ENCODE measurements around the gene NKIRAS1.

NKIRAS1 gene

DNA sequence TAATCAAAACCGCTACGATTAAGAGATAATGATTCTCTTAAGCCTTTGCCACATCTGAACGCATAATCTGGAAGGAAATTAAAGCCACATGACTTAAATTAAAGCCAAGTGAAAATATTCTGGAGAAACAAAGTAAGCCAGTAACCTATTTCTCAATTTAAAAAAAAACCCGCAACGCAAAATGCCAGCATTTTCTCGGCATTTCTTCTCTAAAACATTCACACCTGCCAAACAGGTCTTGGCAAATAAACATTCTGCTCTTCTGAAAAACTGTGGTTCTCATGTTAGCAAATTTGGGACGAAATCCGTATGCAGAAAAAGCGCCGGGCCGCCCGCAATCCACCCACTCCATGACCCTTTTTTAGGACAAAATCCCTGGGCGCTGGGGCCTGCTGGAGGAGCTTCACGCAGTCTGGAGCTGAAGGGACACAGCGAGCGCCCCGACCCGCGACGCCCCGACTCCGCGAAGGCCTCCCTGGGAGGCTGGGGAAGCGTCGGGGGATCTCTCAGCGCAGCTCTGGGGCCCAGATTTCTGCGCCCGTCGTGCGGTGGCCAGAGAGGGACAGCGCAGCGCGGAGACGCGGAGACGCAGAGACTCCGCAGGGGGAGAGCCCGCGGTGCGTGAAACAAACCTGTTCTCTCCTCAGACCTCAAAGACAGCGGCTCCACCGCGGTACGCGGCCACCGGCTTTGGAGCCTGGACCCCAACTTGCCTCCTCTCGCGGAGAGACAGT lies 471 bp downstream of the NKIRAS1 start:
- peak overlapping the region; percentile 87 for H3K4me3 ChIP-seq (replicated peaks; ENCODE audit: insufficient read depth, low read length)
- no peaks in the 10 kb centered on the region for H3K27me3 ChIP-seq (ENCODE audit: insufficient read depth, poor library complexity, severe bottlenecking)
- no peak for TF ChIP-seq SPI1 (IDR thresholded peaks at IDR 0.05; ENCODE audit: borderline replicate concordance, low read depth)
- no peak for TF ChIP-seq GABPA (IDR thresholded peaks at IDR 0.05; ENCODE audit: low read depth)
- TF ChIP-seq, protein P1, sequence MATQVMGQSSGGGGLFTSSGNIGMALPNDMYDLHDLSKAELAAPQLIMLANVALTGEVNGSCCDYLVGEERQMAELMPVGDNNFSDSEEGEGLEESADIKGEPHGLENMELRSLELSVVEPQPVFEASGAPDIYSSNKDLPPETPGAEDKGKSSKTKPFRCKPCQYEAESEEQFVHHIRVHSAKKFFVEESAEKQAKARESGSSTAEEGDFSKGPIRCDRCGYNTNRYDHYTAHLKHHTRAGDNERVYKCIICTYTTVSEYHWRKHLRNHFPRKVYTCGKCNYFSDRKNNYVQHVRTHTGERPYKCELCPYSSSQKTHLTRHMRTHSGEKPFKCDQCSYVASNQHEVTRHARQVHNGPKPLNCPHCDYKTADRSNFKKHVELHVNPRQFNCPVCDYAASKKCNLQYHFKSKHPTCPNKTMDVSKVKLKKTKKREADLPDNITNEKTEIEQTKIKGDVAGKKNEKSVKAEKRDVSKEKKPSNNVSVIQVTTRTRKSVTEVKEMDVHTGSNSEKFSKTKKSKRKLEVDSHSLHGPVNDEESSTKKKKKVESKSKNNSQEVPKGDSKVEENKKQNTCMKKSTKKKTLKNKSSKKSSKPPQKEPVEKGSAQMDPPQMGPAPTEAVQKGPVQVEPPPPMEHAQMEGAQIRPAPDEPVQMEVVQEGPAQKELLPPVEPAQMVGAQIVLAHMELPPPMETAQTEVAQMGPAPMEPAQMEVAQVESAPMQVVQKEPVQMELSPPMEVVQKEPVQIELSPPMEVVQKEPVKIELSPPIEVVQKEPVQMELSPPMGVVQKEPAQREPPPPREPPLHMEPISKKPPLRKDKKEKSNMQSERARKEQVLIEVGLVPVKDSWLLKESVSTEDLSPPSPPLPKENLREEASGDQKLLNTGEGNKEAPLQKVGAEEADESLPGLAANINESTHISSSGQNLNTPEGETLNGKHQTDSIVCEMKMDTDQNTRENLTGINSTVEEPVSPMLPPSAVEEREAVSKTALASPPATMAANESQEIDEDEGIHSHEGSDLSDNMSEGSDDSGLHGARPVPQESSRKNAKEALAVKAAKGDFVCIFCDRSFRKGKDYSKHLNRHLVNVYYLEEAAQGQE (IDR thresholded peaks at IDR 0.05; ENCODE audit: insufficient replicate concordance, low read depth), result no peak
- no peak for TF ChIP-seq POLR2AphosphoS5 (IDR thresholded peaks at IDR 0.05; ENCODE audit: low read depth)
- TF ChIP-seq, protein P2, sequence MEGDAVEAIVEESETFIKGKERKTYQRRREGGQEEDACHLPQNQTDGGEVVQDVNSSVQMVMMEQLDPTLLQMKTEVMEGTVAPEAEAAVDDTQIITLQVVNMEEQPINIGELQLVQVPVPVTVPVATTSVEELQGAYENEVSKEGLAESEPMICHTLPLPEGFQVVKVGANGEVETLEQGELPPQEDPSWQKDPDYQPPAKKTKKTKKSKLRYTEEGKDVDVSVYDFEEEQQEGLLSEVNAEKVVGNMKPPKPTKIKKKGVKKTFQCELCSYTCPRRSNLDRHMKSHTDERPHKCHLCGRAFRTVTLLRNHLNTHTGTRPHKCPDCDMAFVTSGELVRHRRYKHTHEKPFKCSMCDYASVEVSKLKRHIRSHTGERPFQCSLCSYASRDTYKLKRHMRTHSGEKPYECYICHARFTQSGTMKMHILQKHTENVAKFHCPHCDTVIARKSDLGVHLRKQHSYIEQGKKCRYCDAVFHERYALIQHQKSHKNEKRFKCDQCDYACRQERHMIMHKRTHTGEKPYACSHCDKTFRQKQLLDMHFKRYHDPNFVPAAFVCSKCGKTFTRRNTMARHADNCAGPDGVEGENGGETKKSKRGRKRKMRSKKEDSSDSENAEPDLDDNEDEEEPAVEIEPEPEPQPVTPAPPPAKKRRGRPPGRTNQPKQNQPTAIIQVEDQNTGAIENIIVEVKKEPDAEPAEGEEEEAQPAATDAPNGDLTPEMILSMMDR (IDR thresholded peaks at IDR 0.05; ENCODE audit: insufficient read depth, low read length), result no peak
- no peak for DNase-seq (ENCODE audit: low read depth in 1 of 2, low spot score in 1 of 2)
- peak overlapping the region; percentile 93 for H3K27ac ChIP-seq (replicated peaks)

DNA sequence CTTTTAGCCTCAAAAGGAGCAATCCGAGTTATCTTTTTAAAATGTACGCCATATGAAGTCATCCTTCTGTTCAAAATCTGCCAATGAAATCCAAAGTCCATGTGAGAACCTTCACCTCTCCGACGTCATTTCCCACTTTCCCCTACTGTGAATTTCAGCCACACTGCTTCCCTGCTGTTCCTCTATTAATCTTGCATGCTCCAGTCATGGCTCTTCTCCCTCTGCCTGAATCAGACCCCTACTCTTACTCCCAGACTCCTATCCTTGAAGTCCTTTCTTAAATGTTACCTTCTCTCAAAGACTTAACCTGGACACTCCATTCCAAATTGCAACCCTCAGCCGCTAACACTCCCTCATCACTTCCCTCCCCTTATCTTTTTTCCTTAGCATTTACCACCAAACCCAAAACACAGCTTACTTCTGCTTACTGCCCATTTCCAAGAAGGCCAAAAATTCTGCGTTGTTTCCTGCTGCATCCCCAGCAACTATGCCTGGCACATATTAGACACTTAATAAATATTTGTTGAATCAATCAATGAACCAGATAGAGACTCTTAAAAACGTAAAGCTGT lies 1.2 kb downstream of the NKIRAS1 start:
- DNase-seq (ENCODE audit: low read depth in 1 of 2, low spot score in 1 of 2), result no peak
- Histone ChIP-seq H3K27ac (replicated peaks) (peak overlapping the region; percentile 93; the same call in 1 of the 2 replicates), H3K4me3 (replicated peaks; ENCODE audit: insufficient read depth, low read length) (peak overlapping the region; percentile 87), H3K27me3 (ENCODE audit: insufficient read depth, poor library complexity, severe bottlenecking) (no peaks in the 10 kb centered on the region)
- peak; percentile 46; the same call in 1 of the 2 replicates for TF ChIP-seq SPI1 (IDR thresholded peaks at IDR 0.05; ENCODE audit: borderline replicate concordance, low read depth)
- TF ChIP-seq, protein P2 (IDR thresholded peaks at IDR 0.05; ENCODE audit: insufficient read depth, low read length), result no peak

DNA sequence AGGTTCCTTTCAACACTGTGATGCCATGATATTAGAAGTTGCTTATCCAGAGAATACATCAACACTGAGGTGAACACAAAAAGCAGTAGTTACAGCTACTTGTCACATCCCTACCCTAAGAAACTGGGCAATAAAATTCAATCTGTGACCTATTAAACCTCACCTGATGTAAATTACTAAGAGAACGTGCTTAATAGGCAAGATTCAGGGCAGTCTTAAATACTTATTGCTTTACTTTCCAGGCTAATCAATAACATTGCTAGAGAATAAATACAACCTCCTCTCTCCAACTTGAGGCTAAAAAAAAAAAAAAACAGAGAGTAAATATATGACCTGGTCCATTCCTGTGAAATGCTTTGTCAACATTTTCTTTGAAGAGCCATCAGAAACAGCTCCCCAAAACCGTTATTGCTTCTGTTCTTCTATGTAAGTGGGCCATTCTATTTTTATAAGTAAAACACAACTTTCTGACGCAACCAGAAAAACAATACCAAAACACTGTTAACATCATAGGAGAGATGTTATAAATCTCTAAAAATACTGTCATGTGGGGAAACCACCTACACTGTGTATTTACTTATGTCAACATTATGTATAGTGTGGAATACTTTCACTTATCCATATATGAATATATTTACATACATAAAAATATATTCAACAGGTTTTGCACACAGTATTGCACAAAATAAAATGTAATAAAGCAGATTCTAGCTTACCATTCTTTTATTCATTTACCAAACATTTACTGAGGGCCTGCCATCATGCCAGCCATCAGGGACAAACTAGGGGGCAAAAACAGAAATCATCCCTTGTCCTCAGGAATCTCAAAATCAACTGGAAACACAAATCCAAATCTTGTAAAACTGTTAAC lies 2.7 kb downstream of the NKIRAS1 start:
- no peak overlapping the region for H3K27ac ChIP-seq (replicated peaks)
- no peak for TF ChIP-seq GABPA (IDR thresholded peaks at IDR 0.05; ENCODE audit: low read depth)
- no peak for TF ChIP-seq SPI1 (IDR thresholded peaks at IDR 0.05; ENCODE audit: borderline replicate concordance, low read depth)
- TF ChIP-seq, protein P1 (IDR thresholded peaks at IDR 0.05; ENCODE audit: insufficient replicate concordance, low read depth), result no peak
- TF ChIP-seq, protein P2 (IDR thresholded peaks at IDR 0.05; ENCODE audit: insufficient read depth, low read length), result no peak
- no peak for TF ChIP-seq POLR2AphosphoS5 (IDR thresholded peaks at IDR 0.05; ENCODE audit: low read depth)
- no peak overlapping the region for H3K4me3 ChIP-seq (replicated peaks; ENCODE audit: insufficient read depth, low read length)

More for the DNA sequence above, 2.7 kb downstream of the NKIRAS1 start:
- DNase-seq (ENCODE audit: low read depth in 1 of 2, low spot score in 1 of 2), result no peak
- H3K27me3 ChIP-seq (ENCODE audit: insufficient read depth, poor library complexity, severe bottlenecking), result no peaks in the 10 kb centered on the region
